Gastrocnemius medialis (tissue), 4 donors: ENCODE results near the gene SHBG. TPM values are rescaled to one million over a fixed set of nuclear protein-coding genes. Genes with fewer than 3 reads are reported as not detected.

Experiments
- ATAC-seq, 2 donors: fragments of 150-250 bp; one replicate each; pipeline ENCODE4 v1.9.1; 2016
- DNase-seq, 2 donors: peaks; one replicate each; pipeline ENCODE4 v3.0.0-alpha.2; 2019
- H3K27ac ChIP-seq, 4 donors: fragments of 200-600 bp; sonication (generic); 1 replicate in 1 of 4; 2 replicates in 3 of 4; pipeline ENCODE4 v1.5.1; 2016 to 2018; ENCODE audit warnings: mild to moderate bottlenecking in 2 of 4, moderate library complexity in 1 of 4
- H3K27me3 ChIP-seq, 3 donors: fragments of 200-600 bp; sonication (generic) in 2 of 3; 1 replicate in 1 of 3; 2 replicates in 2 of 3; pipeline versions ENCODE4 v1.5.1 to v1.6.0; 2016 to 2019; ENCODE audit warnings: mild to moderate bottlenecking in 1 of 3, moderate library complexity in 1 of 3
- H3K36me3 ChIP-seq, 2 donors: fragments of 200-600 bp; sonication (generic) in 1 of 2; one replicate each; pipeline ENCODE4 v1.5.1; 2017 to 2018
- H3K4me1 ChIP-seq, 2 donors: fragments of 200-600 bp; sonication (generic) in 1 of 2; one replicate each; pipeline ENCODE4 v1.5.1; 2016 to 2017; ENCODE audit warnings: mild to moderate bottlenecking in 2 of 2
- H3K4me3 ChIP-seq, 4 donors: fragments of 200-600 bp; sonication (generic) in 3 of 4; 1 replicate in 1 of 4; 2 replicates in 3 of 4; pipeline ENCODE4 v1.5.1; 2016 to 2019; ENCODE audit warnings: mild to moderate bottlenecking in 2 of 4
- H3K9me3 ChIP-seq, 3 donors: fragments of 200-600 bp; sonication (generic) in 2 of 3; 1 replicate in 1 of 3; 2 replicates in 2 of 3; pipeline ENCODE4 v1.5.1; 2016 to 2019
- CTCF ChIP-seq, 5 experiments: fragments of 450-650 bp in 3 of 5; fragments of 200-600 bp in 2 of 5; sonication (generic) in 2 of 5; IDR thresholded peaks in 4 of 5; conservative IDR thresholded peaks in 1 of 5; 1 replicate in 4 of 5; 2 replicates in 1 of 5; pipeline ENCODE4 v1.5.1; 2016 to 2019; ENCODE audit warnings: antibody characterized with exemption in 5 of 5, mild to moderate bottlenecking in 3 of 5, moderate library complexity in 3 of 5
- POLR2A ChIP-seq, 2 donors: fragments of 450-650 bp; IDR thresholded peaks; one replicate each; pipeline ENCODE4 v1.6.1; 2017; ENCODE audit warnings: antibody characterized with exemption in 2 of 2, mild to moderate bottlenecking in 2 of 2, moderate library complexity in 2 of 2
- in situ Hi-C, 4 donors: fragments of 200-750 bp; cut with MboI; loops; one replicate each; pipeline versions ENCODE4 v1.15.0 to v1.8.0; 2017; ENCODE audit warnings: low sequenced_read_pairs in 4 of 4
- intact Hi-C: fragments of 100-400 bp; cut with DNase I; formaldehyde crosslinking; loops from one replicate; pipeline ENCODE4 v1.15.1; 2023; ENCODE audit warnings: low total_unique reads
- total RNA-seq, 4 donors: library from RNA; depleted of rRNA; stranded (reverse); fragments of >200 nt; gene quantifications; one replicate each; pipeline versions ENCODE4 v1.1.0 to v1.2.3, GENCODE V29; 2016

The SHBG gene
- total RNA-seq, 4 donors from 2014 or later = not detected

DNA sequence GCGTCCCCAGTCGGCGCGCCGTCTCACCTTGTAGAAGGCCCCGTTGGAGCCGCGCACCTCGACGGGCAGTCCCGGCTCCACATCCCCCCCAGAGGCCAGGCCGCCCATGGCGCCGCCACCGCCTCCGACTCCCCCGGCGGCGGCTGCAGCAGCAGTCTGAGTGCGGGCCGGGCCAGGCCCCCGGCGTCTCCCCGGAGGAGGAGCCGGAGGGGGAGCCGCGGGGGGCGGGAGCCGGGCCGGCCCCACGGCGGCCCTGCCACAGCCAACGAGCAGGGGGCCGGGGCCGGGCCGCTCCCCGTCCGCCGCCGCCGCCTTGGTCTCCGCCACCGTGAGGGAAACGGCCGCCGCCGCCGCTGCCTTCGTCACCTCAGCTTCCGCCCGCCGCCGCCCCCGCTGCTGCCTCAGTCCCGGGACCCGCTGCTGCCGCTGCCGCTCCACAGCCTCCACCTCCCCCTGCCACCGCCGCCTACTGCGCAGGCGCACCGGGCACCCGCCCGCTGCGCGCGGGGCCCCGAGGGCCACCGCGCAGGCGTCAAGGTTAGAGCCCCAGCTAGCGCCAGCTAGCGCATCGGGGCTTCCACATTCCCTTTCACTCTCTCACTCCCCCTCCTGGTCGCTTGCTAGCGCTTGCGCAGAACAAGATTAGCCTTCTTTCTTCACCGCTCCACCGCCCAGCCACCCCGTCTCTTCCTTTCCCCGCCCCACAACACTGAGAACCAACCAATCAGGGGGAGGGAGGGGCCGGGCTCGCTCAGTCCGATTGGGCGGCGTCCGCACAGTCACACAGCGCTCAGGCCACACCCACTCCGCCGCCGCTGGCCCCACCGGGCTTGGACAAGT, 15.3 kb upstream of the SHBG start, which contains the start of gene FXR2:
Gene FXR2, minus strand, starts transcription at position 473 of the 840 bp plus-strand sequence. Its CDS starts 365 bp downstream, at position 108.
- TF ChIP-seq CTCF (IDR thresholded peaks at IDR 0.05 in 4 of 5, conservative IDR thresholded peaks at IDR 0.05 in 1 of 5) = peak; percentile 41 to 81 (median 65)
- peak; percentile 97 to 99 for TF ChIP-seq POLR2A (IDR thresholded peaks at IDR 0.05)
- H3K27me3 ChIP-seq = no peaks in the 10 kb centered on the region
- DNase-seq (peak; percentile 100), ATAC-seq (peak; percentile 93 to 94)
- H3K36me3 ChIP-seq = peaks cover 0 to 7% of the 10 kb centered on the region in 2 donors
- peak within 1 kb of the TSS; percentile 71 to 95 (median 74) for H3K4me3 ChIP-seq
- no peaks in the 10 kb centered on the region for H3K9me3 ChIP-seq
- in situ Hi-C loops (no loop called here), intact Hi-C loops (loop anchor here (1.0 to 2.0 kb wide), 5 partner anchors 13 to 130 kb away; partner anchors contain the start of genes POLR2A, SAT2, SENP3 and WRAP53)
- H3K4me1 ChIP-seq = peaks cover 37 to 38% of the 10 kb centered on the region in 2 donors
- H3K27ac ChIP-seq = peak within 1 kb of the TSS; percentile 88 to 98 (median 91)

GRCh38 chr17:7615265-7615747, 14.6 kb upstream of the SHBG start:
- intact Hi-C loops = loop anchor here (1.0 to 2.0 kb wide), 5 partner anchors 12 to 131 kb away; partner anchors contain the start of genes POLR2A, SAT2, SENP3 and WRAP53
- peak overlapping the region; percentile 88 to 98 (median 91) for H3K27ac ChIP-seq

DNA sequence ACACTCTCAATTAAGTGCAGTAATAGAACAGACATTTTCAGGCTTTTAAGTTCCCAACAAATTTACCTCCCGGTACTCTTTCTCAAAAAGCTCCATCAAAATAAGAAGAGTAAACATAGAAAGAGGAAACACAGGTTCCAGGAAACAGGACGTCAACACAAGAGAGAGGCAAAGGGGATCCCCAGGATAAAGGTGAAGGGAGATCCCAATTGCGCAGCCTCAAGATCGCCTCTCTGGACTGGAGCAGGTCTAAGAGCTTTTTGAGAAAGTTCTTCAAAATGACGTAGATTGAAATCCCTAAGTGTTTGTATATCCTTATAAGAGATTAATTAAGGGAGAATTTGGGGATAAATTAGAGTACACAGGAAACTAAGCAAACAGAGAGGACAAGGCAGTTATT, 11.3 kb upstream of the SHBG start:
- DNase-seq = no peak
- in situ Hi-C loops = no loop called here

More at GRCh38 chr17:7615265-7615747, 14.6 kb upstream of the SHBG start:
- peak in 1 of 2 donors; percentile 86 for ATAC-seq
- peaks cover 33 to 36% of the 10 kb centered on the region in 2 donors for H3K4me1 ChIP-seq
- H3K4me3 ChIP-seq = peak overlapping the region; percentile 52 to 71 (median 58)
- in situ Hi-C loops = no loop called here
- no peak for DNase-seq
- no peaks in the 10 kb centered on the region for H3K27me3 ChIP-seq
- peaks cover 0 to 7% of the 10 kb centered on the region in 2 donors for H3K36me3 ChIP-seq
- no peak for TF ChIP-seq POLR2A (IDR thresholded peaks at IDR 0.05)
- TF ChIP-seq CTCF (IDR thresholded peaks at IDR 0.05 in 4 of 5, conservative IDR thresholded peaks at IDR 0.05 in 1 of 5) = no peak
- no peaks in the 10 kb centered on the region for H3K9me3 ChIP-seq

GRCh38 chr17:7620835-7621234, 9.1 kb upstream of the SHBG start:
- ATAC-seq = no peak
- intact Hi-C loops (no loop called here), in situ Hi-C loops (no loop called here)
- H3K4me1 ChIP-seq = no peaks in the 10 kb centered on the region
- peaks cover 0 to 3% of the 10 kb centered on the region in 2 donors for H3K36me3 ChIP-seq
- no peak overlapping the region for H3K4me3 ChIP-seq
- H3K27me3 ChIP-seq = no peaks in the 10 kb centered on the region
- H3K9me3 ChIP-seq = no peaks in the 10 kb centered on the region
- no peak overlapping the region for H3K27ac ChIP-seq
- no peak for DNase-seq
- no peak for TF ChIP-seq POLR2A (IDR thresholded peaks at IDR 0.05)
- no peak for TF ChIP-seq CTCF (IDR thresholded peaks at IDR 0.05 in 4 of 5, conservative IDR thresholded peaks at IDR 0.05 in 1 of 5)

More for the DNA sequence above, 11.3 kb upstream of the SHBG start:
- Histone ChIP-seq H3K4me3 (no peak overlapping the region), H3K4me1 (peaks cover 4% of the 10 kb centered on the region in 2 donors), H3K36me3 (no peaks in the 10 kb centered on the region), H3K27me3 (no peaks in the 10 kb centered on the region), H3K27ac (no peak overlapping the region), H3K9me3 (no peaks in the 10 kb centered on the region)
- intact Hi-C loops = no loop called here
- TF ChIP-seq CTCF (IDR thresholded peaks at IDR 0.05 in 4 of 5, conservative IDR thresholded peaks at IDR 0.05 in 1 of 5) (no peak), POLR2A (IDR thresholded peaks at IDR 0.05) (no peak)
- no peak for ATAC-seq
